GOT3 (cell line): ENCODE results near the gene ZMYM3.
"Not testable (repeated sequence)": the region's sequence is repeated elsewhere in the genome, so short reads cannot be mapped to it uniquely, and the experiment has no call there.

Experiments used
- DNase-seq: peaks from one replicate; lab custom pipeline; 2025; ENCODE audit warnings: mixed read lengths; lab: John Stamatoyannopoulos, UW

The ZMYM3 gene

DNA sequence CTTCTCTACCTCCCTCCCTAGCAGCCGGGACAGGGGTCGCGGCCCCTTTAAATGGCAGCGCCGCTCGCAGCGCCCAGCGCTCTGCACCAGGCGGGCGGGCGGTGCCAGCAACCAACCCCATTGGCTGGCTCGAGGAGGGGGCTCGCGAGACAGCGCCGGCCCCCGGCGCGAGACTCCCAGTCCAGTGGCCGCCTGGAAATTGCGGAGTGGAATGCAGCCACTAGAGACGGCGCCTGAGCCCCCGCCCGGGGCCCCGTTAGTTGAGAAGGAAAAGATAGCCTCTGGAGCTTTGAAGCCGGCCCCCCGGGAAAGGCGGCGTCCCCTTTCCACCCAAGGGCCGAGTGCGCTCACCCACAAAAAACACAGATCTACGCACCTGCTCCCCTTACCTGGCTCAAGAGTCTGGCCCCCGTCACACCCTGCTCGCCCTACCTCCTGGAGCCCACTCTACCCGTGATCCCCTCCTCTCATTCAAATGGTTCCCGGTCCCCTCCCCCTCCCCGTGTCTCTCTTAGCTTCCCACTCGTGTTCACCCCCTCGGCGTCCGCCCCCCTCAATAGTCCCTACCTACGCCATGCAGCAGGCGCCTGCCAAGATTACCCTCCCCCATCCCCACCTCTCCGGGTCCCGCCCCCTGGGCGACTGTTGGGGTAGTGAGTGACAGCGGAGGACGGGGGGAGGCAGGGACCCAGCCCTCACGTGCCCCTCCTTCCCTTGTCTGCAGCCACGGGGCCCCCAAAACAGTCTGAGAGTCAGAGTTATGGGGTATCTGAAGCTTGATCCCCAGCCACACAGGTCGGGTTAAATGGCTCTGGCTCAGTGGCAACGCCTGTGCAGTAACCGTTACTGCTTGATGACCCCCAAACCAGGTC, at the start of gene ZMYM3:
Gene ZMYM3 (minus strand): TSS at position 49 of the 872 bp plus-strand sequence. CDS start 885 bp downstream, outside the sequence.
- peak; percentile 18 for DNase-seq

DNA sequence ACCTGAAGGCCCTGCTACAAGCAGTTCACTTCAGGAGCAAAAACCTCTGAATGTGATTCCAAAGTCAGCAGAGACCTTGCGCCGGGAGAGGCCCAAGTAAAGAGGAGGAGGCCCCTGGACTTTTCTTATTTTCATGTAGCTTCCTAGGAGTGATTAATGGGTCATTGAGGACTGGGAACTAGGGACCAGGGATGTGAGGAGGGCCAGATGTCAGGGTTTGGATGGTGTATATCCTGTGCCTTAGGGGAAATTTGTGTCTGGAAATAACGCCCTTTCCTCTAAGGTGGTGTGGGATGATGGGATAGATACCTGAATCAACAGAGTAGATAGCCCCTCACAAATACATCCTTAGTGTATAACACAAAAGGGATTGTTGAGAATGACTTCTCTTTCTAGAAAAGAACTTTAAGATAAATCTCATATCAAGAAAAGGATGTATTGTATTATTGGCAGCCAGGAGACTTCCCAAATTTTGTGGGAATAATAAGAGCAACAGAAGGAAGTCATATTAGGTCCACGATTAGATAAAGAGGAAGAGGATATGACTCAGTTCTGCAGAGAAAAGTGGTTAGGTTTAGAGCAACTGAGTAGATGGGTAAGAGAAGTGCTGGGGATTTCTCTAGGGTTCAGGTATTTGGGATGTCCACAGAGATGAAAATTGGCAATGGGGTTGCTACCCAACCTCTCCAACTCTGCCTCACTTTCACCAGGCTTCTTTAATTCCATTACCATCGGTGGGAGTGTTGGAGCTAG, 48.7 kb upstream of the ZMYM3 start:
- DNase-seq, result no peak

GRCh38 chrX:71301195-71301924, 47.4 kb upstream of the ZMYM3 start, which contains the start of gene ITGB1BP2:
Gene ITGB1BP2, plus strand, starts transcription at chrX:71301750. Its CDS starts 57 bp downstream, at chrX:71301807.
- DNase-seq, result no peak

- DNase-seq, result not testable (repeated sequence)
Measured at GRCh38 chrX:71300495-71300894, 46.6 kb upstream of the ZMYM3 start.

DNA sequence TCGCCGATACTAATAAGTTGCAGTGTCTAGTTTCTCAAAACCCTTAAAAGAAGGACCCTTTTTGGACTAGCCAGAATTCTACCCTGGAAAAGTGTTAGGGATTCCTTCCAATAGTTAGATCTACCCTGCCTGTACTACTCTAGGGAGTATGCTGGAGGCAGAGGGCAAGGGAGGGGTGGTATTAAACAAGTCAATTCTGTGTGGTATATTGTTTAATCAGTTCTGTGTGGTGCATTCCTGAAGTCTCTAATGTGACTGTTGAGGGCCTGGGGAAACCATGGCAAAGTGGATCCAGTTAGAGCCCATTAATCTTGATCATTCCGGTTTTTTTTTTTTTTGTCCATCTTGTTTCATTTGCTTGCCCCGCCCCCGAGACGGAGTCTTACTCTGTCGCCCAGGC, 46.1 kb upstream of the ZMYM3 start:
- not testable (repeated sequence) for DNase-seq

GRCh38 chrX:71298119-71298518, 44.2 kb upstream of the ZMYM3 start:
- no peak for DNase-seq

GRCh38 chrX:71296806-71297205, 42.9 kb upstream of the ZMYM3 start:
- DNase-seq, result no peak

DNA sequence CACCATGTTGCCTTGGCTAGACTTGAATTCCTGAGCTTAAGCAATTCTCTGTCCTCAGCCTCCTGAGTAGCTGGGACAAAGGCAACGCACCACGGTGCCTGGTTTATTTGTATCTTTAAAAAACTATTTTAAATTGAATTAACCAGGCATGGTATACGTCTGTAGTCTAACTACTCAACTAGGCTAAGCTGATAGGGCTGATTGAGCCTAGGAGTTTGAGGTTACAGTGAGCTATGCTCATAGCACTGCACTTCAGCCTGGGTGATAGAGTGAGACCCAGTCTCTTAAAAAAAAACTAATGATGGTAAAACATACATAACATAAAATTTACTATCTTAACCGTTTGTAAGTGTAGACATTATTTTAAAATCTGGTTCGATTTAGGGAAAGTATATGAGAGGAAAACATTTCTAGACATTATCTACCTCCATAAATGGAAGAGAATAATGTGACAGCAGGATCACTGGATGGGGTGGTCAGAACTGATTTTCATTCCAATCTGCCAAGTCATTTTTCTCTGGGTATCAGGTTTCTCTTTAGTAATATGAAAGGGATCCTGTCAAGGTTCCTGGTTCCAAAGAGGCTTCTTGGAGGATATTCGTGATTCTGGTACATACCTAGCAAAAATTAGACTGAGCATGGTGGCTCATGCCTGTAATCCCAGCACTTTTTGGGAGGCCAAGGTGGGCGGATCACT, 38.9 kb upstream of the ZMYM3 start:
- DNase-seq, result no peak

DNA sequence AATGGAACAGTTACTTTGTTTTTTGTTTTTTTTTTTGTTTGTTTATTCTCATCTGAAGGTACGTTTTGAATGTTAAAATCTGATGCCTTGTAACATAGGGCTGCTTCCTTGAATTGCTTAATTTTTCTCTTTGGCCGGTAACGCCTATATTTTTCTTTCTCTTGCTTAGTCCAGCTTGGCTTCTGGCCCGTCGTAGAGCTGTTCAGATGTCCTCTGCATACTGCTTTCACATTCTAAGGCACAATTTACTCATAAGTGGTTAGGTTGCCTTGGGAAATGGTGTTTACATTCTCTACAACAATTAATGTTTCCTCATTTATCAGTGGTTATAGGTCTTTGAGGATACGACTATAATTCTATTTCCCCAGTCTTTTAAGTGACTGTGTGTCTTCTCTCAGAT, 37.4 kb upstream of the ZMYM3 start:
- no peak for DNase-seq

GRCh38 chrX:71285929-71286328, 32.0 kb upstream of the ZMYM3 start:
- no peak for DNase-seq

- peak; percentile 62 for DNase-seq
Measured at GRCh38 chrX:71283403-71284143, 29.6 kb upstream of the ZMYM3 start, which contains the start of gene NONO. Gene NONO, plus strand, starts transcription at chrX:71283635. Its CDS starts 7,003 bp downstream, at chrX:71290638.

DNA sequence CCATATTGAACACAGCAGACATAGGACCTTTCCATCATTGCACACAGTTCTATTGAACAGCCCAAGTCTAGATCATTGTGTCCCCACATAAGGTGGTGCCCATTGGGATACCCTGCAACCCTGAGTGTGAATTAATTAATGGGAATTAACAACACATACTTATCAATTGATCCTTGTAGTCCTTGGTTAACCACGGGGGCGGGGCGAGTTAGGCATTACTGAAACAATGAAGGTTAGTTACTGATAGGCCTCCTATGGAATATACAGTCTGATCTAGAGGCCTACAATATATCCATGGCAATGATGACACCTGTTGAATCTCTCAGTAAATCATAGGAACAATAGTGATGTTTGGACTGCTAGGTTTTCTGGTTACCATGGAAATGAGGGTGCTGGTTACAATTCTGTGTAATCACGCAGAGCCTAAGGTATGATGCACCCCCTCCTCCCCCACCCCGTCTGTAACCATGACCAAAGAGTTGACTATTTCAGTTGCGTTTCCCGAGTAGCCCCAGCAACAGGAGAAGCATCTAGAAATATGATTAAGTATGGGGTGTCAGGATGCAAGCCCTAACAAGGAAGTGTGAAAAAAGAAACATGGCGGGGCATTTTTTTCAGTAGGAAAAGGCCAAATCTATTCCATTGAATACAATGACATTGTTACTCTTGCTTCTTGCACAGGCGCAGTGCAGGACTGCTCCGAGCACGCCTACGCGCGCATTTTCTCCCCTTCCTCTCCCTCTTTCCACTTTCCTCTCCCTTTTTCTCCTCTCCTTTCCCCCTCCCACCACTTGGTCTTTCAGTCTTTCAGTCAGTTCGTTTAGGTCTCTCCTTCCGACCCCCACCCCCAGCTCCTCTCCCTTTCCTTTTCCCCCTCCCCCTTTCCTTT, 28.8 kb upstream of the ZMYM3 start:
- DNase-seq, result peak; percentile 43

DNA sequence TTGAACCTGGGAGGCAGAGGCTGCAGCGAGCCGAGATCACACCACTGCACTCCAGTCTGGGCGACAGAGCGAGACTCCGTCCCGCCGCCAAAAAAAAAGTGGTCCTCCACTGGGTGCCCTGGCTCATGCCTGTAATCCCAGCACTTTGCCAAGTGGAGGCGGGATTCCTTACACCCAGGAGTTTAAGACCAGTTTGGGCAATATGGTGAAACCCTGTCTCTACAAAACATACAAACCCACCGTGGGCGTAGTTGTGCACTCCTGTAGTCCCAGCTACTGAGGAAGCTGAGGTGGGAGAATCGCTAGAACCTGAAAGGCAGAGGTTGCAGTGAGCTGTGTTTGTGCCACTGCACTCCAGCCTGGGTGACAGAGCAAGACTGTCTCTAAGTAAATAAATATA, 27.4 kb upstream of the ZMYM3 start:
- not testable (repeated sequence) for DNase-seq

DNA sequence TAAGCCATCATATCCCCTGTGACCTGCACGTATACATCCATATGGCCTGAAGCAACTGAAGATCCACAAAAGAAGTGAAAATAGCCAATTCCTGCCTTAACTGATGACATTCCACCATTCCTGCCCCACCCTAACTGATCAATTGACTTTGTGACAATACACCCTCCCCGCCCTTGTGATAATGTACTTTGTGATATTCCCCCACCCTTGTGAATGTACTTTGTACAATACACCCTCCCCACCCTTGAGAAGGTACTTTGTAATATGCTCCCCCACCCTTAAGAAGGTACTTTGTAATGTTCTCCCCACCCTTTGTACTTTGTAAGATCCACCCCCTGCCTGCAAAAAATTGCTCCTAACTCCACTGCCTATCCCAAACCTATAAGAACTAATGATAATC, 18.4 kb upstream of the ZMYM3 start:
- not testable (repeated sequence) for DNase-seq

GRCh38 chrX:71269801-71270395, 16.0 kb upstream of the ZMYM3 start:
- no peak for DNase-seq

DNA sequence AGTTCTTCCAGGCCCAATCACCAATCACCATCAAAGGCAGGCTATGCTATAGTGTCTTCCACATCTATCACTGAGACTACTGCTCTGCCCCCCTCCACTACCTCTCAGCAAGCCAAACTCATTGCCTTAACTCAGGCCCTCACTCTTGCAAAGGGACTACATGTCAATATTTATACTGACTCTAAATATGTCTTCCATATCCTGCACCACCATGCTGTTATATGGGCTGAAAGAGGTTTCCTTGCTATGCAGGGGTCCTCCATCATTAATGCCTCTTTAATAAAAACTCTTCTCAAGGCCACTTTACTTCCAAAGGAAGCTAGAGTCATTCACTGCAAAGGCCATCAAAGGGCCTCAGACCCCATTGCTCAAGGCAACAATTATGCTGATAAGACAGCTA, 14.7 kb upstream of the ZMYM3 start:
- not testable (repeated sequence) for DNase-seq

DNA sequence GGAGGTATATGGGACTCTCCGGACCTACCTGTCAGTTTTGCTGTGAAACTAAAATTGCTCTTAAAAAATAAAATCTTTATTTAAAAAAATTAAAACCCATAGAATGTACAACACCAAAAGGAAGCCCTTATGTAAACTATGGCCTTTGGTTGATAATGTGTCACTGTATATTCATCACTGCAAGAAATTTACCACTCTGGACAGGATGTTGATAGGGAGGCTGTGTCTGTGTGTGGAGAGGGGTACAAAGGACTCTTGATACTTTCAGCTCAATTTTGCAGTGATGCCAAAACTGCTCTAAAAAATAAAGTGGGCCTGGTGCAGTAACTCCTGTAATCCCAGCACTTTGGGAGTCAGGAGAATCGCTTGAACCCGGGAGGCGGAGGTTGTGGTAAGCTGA, 2.9 kb upstream of the ZMYM3 start:
- no peak for DNase-seq

GRCh38 chrX:71256051-71256450, 2.1 kb upstream of the ZMYM3 start:
- no peak for DNase-seq
